ENCODE data around the gene R3HCC1L.

R3HCC1L gene

DNA sequence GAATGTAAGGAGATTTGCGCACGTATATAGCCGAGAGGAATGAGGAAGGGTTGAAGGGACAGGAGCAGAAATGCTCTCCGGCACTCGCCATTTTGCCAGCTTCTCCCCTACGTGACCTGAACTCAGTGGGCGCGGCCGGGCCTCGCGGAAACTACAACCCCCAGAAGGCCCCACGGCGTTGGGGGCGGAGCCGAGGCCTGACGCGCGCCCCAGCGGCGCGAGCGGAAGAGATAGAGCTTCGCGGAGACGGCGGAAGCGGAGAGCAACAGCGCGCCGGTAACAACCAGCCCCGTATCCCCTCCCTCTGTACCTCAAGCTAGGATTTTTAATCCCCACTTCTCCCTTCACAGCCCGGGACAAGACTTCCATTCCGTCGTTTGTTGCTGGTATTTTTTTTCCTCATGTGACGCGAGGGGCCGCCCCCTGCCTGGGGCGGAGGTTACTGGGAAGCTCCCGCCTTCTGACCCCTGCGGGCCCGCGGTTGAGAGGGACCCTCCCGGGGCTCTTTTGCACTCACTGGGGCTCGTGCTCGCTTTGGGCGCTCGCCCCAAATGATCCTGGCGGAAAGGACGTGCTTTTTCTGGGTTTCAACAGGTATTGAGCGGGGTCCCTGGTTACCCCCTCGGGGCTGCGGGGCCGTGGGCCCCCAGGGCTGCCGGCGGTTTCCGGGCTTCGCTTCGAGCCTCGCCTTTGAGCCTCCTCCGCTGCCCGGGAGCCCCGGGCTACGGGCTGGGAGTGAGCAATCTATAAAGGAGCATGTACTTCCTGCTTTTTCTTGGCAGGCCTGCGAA lies at the start of gene R3HCC1L:
R3HCC1L (plus strand) TSS at position 227 of the 791 bp plus-strand sequence. CDS start 73,458 bp downstream, outside the sequence.
- peak; percentile 37 for DNase-seq (ENCODE audit: low read depth)

DNA sequence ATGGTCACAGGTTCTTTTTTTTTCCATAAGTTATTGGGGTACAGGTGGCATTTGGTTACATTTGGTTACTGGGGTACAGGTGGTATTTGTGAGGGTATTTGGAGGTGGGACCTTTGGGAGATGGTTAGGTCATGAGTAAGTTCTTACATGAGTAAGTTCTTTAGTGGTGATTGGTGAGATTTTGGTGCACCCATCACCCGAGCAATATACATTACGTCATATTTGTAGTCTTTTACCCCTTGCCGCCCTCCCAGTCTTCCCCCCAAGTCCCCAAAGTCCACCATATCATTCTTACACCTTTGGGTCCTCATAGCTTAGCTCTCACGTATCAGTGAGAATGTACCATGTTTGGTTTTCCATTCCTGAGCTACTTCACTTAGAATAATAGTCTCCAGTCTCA lies 49.2 kb upstream of the R3HCC1L start:
- DNase-seq (ENCODE audit: low read depth) = no peak

DNA sequence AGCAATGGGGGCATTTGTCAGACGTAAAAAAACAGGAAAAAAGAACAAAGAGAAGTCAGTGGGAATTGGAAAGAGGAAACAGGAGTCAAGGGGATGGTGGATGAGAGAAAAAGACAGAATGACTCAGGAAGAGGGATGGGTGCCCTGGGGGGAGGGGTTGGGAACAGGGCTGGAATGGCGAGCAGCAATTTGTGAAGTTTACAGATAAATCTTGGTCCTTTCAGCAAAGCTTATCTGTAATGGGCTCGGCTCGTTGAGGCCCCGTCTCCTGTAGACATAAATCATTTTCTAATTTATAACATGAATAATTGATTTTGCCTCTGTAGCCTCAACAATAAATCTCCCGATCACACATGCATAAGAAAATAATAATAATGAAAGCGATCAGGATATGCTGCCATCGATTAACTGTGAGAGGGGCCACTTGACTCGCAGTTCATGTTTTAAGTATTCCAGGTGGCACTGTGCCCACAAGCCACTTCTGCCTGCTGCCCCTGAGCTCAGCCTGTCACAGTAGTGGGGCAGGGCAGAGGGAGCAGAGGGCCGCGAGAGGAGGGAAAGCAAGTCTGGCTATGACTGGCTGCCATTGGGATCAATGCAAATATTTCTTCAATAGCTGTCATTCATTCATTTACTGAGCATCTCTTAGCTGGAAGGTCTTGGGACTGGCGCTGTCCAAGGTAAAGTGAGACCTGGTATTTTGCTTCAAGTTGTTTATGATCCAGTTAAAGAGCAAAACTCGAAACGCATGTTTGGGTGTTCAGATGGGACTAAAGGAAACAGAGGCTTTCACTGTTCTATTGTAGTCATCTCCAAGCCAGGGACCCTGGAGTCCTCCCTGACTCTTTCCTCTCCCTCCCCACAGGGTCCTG lies 47.4 kb upstream of the R3HCC1L start:
- DNase-seq (ENCODE audit: low read depth) = no peak

DNA sequence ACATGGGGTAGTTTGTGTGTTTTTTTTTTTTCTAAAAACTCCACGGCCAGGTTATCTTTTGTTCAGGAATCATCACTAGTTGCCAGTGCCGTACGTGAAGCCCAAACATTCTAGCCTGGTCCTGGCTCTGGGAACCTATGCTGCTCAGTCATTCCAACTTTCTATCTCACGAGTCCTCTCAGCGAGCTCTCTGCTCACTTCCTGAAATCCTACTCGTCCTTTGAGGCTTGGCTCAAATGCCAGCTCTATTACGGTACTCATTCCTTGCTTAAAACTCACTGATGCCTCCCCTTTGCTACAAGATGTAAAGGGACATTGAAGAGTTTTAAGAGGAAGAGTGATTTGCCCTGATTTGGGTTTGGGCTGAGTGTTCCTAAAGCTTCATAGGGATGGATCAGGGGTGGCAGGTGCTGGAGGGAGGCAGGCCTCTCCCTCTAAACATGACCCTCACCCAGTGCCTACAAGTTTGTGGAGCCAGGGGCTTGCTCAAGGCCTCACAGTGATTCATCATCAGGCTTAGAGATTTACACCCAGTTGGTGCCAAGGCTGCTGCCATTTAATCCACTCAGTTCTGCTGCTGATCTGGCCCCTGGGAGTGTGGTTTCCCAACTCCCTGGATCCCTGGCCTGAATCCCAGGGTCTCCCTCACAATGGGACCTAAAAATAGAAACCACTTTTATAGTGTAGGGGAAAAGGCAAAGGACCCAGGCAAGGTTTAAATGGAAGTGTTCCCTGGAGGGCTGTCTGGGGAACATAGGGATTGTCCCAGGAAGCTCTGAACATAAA lies 46.1 kb upstream of the R3HCC1L start:
- DNase-seq (ENCODE audit: low read depth) = no peak

DNA sequence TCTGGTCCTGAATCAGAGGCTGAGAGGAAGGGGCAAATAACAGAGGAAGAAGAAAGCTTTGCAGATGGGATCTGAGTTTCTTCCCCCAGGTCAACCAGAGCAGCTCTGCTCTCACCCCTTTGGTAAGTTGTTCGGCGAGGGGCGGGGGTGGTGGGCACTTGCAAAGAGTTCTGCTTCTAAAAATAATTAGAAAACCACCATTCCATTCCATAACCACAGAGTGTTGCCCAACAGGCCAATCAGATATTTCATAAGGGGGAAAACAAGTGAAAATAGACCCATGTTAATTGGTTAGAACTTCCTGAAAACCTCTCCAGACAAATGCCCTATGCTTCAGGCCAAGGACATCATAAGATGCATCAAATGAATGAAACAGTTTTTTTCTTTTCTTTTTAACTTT lies 43.6 kb upstream of the R3HCC1L start:
- no peak for DNase-seq (ENCODE audit: low read depth)

DNA sequence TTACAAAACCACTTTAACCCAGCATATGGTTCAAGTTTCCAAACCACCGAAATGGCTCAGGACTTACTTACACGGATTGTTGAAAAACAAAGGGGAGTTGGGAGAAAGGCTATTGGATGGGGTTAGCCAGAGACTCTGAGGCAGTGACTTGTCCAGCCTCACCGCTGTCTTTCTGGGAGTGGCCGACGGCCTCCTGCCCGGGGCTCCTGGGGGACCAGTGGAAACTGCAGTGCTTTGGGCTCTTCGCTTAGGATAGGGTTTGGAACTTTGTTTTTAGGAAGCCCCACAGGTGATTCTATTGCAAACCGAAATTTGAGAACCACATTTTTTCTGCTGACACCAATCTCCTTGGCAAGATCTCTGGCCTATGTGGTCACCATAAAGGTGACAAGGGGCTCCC lies 38.1 kb upstream of the R3HCC1L start:
- DNase-seq (ENCODE audit: low read depth) = no peak

DNA sequence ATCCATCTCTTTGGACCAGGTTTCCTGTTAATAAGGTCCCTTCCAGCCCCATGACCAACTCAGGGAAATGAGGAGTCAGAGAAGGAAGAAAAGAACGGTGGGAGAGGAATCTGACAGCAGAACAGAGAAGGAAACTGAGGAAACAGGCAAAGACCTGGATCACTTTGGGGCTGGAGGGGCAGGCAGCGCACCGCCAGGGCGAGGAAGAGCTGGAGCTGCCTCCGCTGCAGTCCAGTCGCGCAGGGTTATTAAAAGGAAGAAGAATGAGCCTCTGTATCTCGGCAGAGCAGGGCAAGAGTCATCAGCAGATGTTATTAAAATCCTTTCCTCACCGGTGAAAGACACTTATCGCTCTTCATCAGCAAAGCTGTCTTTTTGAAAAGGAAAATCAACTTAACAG lies 37.7 kb upstream of the R3HCC1L start:
- no peak for DNase-seq (ENCODE audit: low read depth)

DNA sequence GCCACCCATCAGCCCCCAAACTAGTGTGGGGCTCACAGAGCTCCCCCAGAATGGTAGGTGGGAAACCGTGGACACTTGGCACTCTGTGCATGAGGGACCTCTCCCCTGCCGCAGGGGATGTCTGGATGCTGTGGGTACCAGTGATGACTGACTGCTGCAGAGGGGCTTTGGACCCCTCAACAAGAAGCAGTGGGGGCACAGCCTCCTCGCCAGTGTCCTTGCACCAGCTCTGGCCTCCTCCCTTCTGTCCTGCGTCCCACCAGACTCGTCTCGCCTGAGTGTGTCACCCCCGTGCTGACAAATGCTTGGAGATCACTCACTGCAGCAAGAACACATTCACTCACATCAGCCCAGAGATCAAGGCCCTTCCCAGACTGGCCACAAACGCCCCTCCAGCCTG lies 37.3 kb upstream of the R3HCC1L start:
- no peak for DNase-seq (ENCODE audit: low read depth)

DNA sequence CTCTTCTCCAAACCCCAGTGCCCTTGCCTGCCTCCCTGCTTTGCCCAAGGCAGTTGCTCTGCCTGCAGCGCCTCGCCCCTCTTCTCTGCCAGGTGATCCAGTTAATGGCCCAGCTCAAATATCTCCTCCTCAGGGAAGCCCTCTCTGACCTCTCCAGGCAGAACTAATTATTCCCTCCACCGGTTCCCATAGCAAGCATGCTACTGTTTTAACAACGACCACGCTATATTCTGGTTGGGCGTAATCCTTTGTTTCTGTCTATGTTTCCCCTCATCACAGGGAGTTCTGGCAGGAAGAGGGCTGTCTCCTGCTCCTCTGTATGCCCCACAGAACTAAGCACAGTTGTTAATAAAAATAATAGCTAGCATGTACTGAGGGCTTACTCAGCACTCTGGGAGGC lies 36.8 kb upstream of the R3HCC1L start:
- no peak for DNase-seq (ENCODE audit: low read depth)

DNA sequence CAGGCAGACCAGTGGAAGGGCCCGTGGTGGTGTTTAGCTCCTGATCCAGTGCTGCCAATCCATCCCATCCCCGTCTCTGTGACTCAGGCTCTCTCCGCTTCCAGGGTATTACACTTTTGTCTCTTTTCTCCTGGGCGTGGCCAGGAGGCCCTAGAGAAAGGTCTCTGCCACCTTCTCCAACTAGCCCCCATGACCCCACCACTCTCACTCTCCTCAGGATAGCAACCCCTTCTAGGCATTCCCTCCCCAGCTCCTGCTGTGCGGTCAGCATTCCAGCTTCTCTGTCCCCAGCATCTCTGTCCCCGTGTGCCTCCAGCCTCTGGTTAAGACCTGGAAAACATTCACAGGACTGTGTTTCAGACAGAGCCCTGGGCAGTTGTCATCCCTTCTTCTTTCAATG lies 36.2 kb upstream of the R3HCC1L start:
- no peak for DNase-seq (ENCODE audit: low read depth)

DNA sequence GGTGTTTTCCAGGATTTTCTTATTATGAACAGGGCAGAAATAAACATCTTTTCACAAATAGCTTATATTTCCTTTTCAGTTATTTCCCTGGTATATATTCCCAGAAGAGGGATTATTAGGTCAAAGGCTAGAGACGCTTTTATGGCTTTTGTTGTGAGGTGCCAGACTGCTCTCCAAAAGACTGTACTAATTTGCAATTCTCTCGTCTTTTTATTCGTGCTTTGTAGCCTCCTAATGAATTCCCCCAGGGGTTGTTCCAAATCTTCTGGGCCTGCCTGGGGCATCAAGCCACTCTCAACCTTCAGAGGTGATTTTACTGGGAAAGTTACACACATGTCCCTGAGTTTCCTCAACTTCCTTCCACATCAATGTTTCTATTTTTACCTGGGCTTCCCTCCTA lies 34.0 kb upstream of the R3HCC1L start:
- DNase-seq (ENCODE audit: low read depth) = no peak

DNA sequence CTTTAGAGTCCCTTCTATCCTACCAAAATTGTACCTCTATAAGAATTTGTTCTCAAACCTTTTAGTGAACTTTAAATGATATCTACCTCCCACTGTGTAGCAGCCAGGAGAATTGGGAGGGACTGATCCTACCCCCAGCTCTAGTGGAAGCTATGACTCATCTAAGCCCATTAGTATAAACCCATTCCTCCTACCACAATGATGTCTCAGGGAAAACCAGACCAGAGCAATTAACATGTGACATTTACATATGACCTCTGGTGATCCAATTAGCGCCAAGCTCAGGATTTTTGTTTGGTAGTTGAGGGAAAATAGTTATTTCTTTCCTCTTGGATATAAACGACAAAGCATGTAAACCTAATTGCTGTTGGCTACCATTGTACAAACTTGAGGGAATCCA lies 33.1 kb upstream of the R3HCC1L start:
- no peak for DNase-seq (ENCODE audit: low read depth)

DNA sequence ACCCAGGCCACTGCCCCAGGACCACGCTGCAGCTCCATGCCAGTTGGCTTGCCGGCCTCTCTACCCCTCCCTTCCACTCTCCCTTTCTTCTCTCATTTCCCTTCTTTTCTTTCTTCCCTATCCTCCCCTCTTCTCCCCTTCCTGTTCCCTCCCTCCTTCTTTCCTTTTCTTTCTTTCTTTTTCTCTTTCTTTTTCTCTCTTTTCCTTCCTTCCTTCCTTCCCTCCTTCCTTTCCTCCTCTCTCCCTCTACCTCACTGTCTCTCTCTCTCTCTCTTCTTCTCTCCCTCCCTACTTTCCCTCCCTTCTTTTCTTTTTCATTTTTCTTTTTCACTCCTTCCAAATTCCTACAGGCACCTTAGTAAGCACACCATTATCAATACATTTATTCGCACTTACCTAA lies 30.3 kb upstream of the R3HCC1L start:
- DNase-seq (ENCODE audit: low read depth) = no peak

DNA sequence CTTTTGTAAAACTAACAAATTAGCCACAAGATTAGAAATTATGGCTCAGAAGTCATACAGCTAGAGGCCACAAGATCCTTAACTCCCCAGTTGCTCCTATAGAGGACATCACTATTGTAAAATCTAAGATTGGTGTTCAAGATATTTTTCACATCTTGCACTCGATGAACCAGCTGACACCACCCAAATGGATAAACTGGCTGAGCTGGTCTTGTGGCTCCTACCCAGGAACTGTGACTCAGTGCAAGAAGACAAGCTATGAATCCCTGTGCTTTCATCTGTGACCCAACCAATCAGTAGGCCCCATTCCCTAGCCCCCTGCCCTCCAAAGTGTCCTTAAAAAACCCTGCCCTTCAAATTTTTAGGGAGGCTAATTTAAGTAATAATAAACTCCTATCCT lies 27.9 kb upstream of the R3HCC1L start:
- no peak for DNase-seq (ENCODE audit: low read depth)

DNA sequence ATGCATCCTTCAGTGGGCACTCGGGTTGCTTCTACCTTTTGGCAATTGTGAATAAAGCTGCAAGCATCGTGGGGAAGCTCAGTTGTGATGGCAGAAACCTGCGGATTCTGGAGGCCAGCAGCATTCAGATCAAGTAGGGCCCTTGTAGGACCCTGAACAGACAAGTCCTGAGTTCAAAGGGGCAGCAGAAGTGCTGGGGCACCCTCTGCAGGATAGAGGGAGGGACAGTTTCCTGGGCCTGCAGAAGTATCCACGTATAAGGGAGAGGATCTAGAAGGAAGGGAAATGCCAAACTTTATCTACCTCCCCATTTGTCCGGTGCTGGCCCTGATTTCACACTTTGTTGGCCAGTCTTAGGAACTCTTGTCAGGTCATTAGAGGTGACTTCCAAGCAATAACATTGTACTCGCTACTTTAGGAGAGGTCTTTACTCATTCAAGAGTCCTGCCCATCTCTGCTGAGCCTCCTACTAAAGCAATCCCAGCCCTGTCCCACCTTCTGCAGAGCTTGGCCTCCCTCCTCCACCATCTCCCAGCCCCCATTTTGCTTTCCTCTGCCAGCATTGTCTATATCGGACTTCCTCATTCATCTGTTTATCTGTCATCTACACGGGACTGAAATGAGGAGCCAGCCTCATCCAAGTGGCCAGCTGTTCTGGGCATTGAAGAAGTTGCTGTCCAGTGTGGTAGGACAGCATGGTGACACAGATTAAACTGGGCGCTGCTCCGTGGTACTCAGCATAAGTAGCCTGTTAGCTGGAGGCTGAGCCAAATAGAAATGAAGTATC lies 26.6 kb upstream of the R3HCC1L start:
- DNase-seq (ENCODE audit: low read depth) = no peak

DNA sequence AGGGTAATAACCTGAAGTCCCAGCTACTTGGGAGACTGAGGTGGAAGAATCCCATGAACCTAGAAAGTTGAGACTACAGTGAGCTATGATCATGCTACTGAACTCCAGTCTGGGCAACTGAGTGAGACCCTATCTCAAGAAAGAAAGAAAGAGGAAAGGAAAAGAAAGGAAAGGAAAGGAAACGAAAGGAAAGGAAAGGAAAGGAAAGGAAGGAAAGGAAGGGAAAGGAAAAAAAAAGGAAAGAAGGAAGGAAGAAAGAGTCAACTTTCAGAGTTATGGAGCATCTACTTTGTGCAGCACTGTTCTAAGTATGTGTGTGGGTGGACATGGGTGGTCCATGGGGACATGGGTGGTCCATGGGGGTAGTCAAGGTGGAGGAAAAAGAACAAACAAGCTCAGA lies 24.1 kb upstream of the R3HCC1L start:
- no peak for DNase-seq (ENCODE audit: low read depth)

DNA sequence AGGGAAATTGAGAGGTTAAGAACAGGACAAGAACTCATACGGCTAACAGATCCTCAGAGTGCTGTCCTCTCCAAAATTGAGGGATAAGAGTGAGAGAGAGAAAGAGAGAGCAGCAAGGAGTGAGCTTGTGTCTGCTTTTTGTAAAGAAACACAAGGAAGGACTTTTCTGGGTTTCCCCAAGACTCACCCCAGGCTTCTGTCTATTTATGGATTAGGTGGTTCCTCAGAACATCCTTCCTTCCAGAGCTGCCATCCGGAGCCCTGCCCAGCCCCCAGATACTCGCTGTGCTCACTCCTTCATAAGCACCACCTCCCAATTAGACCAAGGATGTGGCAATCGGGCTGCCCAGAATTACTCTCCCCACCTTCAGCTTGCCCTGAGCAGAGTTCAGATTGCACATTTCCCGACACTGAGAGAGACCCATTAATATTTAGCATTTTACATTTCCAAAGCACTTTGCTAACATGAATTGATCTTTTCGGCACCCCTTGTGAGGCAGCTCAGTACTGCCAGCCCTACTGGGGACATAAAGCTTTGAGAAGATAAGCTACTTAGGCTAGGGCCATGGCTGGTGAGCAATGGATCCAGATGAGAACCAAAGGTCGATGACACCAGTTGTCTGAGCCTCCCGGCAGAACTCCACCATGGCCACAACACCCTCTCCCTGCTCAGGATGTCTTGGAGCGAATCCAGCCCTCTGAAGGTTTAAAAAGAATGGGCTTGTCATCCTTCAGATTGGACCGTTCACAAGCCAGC lies 19.2 kb upstream of the R3HCC1L start:
- DNase-seq (ENCODE audit: low read depth) = no peak

DNA sequence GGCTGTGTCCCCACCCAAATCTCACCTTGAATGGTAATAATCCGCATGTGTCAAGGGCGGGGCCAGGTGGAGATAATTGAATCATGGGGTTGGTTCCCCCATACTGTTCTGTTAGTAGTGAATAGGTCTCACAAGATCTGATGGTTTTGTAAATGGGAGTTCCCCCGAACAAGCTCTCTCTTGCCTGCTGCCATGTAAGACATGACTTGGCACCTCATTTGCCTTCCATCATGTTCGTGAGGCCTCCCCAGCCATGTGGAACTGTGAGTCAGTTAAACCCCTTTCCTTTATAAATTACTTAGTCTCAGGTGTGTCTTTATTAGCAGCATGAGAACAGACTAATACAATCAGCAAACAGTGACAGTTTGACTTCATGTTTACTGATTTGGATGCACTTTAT lies 14.6 kb upstream of the R3HCC1L start:
- DNase-seq (ENCODE audit: low read depth) = no peak

DNA sequence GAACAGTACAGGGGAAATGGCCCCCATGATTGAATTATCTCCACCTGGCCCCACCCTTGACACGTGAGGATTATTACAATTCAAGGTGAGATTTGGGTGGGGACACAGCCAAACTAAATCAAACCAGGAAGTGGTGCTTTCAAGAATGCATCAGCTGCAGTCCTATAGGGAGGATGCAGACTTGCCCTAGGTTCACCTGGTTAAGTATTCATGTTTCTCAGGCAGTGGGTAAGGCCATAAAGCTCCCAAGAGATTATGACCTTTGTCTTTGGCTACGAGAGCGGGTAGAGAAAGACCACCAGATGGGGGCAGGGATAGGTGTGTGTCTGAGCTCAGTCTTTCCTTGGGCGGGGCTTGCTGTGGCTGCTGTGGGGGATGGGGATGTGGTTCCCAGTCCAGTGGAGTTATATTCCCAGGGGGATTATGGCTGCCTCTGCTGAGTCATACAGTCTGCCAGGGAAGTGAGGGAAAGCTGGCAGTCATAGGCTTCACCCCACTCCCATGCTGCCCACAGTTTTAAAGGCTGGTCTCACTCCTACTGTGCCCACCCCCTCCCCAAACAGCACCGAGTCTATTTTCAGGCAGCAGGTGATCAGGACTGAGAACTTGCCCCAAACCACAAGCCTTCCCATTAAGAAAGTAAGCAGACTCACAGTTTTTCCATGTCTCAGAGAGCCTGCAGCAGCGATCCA lies 8.4 kb upstream of the R3HCC1L start:
- no peak for DNase-seq (ENCODE audit: low read depth)

DNA sequence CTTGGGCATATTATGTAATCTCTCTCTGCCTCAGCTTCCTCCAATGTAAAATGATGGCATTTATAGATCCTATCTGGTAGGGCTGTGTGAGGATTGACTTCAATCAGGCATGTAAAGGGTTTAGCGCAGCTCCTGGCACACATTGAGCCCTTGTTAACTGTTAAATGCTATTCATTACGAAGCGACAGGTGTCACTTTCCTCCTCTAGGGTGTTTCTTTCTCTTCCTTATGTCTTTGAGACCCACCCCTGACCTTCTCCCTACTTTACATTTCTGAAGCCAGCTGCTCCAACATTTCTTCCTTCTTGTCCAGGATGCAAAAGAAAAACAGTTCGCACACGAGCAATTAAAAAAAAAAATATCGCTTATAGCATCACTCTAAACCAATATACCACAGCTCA lies 5.7 kb upstream of the R3HCC1L start:
- no peak for DNase-seq (ENCODE audit: low read depth)
